Activated CD4-positive, alpha-beta T cell treated with anti-CD3 and anti-CD28 coated beads, Interleukin-2, Interleukin-4, amounts not matched to agents 100 ng/mL and 50 ng/mL, durations not matched to agents 16 hours and 8 hours (primary cell): ENCODE data around the gene ZNF592.

ENCODE experiments used
- DNase-seq: peaks from one replicate; pipeline ENCODE4 v3.0.0-alpha.2; 2020; ENCODE audit warnings: low spot score

Gene ZNF592, protein sequence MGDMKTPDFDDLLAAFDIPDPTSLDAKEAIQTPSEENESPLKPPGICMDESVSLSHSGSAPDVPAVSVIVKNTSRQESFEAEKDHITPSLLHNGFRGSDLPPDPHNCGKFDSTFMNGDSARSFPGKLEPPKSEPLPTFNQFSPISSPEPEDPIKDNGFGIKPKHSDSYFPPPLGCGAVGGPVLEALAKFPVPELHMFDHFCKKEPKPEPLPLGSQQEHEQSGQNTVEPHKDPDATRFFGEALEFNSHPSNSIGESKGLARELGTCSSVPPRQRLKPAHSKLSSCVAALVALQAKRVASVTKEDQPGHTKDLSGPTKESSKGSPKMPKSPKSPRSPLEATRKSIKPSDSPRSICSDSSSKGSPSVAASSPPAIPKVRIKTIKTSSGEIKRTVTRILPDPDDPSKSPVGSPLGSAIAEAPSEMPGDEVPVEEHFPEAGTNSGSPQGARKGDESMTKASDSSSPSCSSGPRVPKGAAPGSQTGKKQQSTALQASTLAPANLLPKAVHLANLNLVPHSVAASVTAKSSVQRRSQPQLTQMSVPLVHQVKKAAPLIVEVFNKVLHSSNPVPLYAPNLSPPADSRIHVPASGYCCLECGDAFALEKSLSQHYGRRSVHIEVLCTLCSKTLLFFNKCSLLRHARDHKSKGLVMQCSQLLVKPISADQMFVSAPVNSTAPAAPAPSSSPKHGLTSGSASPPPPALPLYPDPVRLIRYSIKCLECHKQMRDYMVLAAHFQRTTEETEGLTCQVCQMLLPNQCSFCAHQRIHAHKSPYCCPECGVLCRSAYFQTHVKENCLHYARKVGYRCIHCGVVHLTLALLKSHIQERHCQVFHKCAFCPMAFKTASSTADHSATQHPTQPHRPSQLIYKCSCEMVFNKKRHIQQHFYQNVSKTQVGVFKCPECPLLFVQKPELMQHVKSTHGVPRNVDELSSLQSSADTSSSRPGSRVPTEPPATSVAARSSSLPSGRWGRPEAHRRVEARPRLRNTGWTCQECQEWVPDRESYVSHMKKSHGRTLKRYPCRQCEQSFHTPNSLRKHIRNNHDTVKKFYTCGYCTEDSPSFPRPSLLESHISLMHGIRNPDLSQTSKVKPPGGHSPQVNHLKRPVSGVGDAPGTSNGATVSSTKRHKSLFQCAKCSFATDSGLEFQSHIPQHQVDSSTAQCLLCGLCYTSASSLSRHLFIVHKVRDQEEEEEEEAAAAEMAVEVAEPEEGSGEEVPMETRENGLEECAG (N-terminal part only)

DNA sequence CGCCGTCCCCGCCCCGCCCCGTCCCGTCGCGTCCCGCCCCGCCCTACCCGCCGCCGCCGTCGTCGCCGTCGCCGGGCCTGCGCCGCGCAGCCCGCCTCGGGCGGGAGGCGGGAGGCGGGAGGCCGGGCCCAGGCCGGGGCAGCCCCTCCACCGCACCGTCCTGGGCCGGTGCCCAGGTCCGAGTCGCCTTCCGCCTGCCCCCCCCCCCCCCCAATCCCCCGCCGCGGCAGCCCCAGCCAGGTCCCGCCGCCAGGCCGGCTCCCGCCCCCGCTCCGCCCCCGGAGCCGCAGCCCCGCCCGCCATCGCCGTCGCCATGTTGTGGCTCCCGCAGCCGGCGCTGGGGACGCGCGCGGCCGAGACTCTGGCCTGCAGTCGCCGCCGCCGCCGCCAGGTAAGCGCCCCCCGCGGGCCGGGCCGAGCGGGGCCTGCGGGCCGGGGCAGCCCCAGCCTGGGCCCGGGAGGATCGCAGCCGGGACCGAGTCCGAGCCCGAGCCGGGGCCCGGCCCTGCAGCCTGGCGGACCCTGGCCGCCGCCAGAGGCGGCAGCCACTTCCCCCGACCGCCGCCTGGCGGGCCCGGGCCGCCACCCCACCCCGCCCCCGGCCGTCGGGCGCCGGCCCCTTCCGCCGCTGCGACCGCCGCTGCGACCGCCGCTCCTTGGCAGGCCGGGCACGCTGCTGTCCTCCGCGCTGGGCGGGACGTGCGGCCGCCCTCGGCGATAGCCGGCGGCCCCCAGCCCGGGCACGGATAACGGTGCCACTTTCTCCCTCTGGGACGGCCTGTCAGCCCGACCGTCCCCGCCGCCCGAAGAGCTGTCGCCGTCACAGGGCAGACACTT lies at the start of gene ZNF592:
Gene ZNF592 (plus strand): TSS at position 319 of the 837 bp plus-strand sequence. CDS start 34,084 bp downstream, outside the sequence.
- peak; percentile 75 for DNase-seq

DNA sequence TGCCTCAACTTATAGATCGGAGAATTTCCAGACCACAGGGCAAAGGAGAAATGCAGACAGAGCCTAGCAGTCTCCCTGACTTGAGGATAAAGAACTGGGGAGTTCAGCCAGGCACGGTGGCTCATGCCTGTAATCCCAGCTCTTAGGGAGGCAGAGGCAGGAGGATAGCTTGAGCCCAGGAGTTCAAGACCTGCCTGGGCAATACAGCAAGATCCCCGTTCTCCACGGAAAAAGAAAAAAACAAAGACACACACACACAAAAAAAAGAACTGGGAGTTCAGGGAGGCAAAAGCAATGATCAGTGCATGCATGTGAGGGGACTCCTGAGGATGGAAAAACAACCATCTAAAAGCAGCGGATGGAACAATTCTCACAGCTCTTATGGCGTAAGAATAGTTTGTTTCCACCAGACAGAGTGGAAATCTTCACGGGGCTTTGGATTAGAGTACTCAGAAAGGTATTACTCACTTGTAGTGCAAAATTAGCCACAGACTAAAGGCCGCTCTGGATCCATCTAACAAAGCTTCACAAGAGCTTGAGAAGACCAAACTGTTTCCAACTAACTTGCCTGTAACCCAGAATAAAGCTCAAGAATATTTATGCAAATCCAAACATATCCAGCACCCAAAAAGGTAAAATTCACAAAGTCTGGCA lies 48.7 kb upstream of the ZNF592 start:
- peak; percentile 22 for DNase-seq

DNA sequence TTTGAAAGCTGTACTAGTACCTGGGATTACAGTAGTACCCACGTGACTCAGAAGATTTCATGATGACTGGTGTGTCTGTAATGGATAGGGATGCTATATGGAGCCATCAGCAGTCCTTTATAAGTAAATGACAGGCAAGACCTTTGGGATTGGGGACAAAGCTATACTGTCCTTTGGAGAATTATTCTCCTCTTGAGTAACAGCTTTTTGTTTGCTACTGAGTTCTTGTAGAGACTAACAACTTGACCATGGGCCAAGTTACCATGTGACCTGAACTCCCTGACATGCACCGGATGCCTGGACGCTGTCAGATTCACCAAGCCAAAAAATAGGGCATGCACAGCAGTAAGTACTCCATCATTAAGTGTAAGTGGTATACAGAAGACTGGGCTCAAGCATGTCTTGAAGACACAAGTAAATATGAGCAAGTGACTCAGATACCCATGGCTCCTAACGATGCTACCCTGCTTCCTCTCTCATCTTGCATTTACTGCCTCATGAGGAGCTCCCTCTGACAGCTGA lies 45.4 kb upstream of the ZNF592 start:
- no peak for DNase-seq

DNA sequence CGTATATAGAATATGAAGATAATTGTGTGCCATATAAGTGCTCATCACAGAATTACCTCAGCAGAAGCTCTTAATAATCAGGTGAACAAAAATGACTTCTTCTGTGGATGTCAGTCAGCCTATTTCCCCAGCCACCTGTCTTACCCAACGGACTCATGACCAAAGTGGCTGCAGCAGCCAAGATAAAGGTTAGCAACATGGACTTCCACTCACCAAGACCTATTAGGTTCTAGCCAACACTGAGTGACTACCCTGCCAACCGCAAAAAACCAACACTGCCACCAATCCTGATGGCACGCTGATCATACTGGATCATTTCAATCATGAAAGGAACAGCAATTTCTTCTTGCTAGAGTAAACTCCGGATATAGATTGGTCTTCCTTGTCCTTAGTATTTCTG lies 44.6 kb upstream of the ZNF592 start:
- DNase-seq: no peak

DNA sequence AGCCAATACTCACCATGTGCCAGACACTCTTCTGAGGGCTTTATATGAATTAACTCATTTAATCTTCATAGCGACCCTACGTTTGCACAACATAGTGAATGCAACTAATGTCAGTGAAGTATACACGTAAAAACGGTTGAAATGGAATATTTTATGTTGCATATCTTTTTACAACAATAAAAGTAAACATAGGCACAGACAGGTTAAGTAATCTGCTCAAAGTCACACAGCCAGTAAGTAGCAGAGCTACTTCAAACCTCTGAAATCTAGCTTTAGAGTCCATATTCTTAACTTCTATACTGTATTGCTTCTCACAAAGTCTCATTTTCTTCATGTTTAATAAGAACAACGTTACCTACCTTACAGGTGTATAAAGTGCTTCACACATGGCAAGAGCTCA lies 34.0 kb upstream of the ZNF592 start:
- DNase-seq: no peak

- no peak for DNase-seq
Measured at GRCh38 chr15:84714821-84715220, 33.6 kb upstream of the ZNF592 start.

- peak; percentile 40 for DNase-seq
Measured at GRCh38 chr15:84715441-84716035, 32.9 kb upstream of the ZNF592 start.

DNA sequence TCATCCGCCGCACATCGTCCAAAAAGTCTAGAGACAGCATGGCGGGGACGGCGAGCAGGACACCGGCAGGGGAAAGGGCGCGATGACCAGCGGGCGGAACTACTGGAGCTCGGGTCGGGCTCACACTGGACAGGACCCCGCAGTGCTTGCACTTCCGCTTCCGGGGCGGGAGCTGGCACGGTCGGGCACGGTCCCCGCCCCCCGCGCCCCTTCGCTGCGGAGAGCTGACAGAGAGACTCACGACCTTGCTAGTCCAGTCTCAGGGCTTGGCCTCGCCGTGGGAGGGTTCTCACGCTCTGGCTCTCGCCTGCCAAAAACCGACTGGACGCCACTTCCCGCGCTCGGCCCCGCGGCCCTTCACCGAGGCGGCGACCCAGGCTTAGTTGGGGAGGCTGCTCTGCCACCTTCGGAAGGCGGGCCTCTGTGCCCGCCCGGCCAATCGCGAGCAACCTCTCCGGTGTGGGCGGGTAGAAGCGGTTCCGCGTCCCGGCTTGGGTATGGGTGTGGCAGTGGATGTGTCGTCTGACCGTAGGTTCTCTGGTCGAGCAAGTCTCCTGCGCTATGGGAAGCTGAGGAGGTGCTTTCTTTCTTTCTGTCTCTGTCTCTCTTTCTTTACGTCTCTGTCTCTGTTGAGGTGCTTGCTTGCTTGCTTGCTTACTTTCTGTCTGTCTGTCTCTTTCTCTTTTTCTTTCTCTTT lies 32.2 kb upstream of the ZNF592 start, which contains the start of gene SEC11A:
Gene SEC11A (minus strand): TSS at position 104 of the 697 bp plus-strand sequence. CDS start 64 bp downstream, at position 40.
- DNase-seq: peak; percentile 97

- DNase-seq: no peak
Measured at GRCh38 chr15:84721371-84721770, 27.0 kb upstream of the ZNF592 start.

DNA sequence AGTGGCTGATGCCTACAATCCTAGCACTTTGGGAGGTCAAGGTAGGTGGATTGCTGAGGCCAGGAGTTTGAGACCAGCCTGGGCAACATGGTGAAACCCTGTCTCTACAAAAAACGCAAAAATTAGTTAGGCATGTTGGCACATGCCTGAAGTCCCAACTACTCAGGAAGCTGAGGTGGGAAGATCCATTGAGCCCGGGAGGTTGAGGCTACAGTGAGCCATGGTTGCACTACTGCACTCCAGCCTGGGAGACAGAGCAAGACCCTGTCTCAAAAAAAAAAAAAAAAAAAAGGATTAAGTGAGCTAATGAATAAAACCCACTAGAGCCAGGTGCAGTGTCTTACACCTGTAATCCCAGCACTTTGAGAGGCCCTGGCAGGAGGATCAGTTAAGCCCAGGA lies 25.8 kb upstream of the ZNF592 start:
- DNase-seq: no peak

GRCh38 chr15:84725001-84725491 lies 23.3 kb upstream of the ZNF592 start:
- no peak for DNase-seq

GRCh38 chr15:84727429-84727828 lies 21.0 kb upstream of the ZNF592 start:
- DNase-seq: no peak

- DNase-seq: no peak
Measured at GRCh38 chr15:84731774-84732173, 16.6 kb upstream of the ZNF592 start.

DNA sequence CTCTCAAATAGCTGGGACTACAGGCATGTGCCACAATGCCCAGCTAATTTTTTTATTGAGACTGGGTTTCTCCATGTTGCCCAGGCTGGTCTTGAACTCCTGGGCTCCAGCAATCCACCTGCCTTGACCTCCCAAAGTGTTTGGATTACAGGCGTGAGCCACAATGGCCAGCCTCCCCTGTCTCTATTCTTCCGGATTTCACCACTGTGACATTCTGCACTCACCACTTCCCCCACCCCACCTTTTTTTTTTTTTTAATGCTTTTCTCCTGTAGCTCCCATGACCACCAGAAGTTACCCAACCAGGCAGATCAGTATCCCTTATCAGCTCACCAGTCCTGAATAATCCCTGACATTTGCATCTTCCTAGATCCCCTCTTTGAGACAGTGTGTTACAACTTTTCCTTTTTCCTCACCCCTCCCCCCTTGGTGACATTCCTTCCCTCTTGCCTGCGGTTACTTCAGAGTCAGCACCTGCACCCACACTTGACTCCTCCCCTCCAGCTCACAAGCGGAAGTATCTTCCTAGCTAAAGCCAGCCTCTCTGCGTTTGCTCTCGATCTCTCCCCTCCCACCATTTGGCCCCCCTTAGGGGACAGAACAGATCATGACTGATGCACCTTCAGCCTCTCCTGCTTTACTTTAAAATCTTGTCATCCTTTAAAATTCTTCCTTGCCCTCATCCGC lies 13.5 kb upstream of the ZNF592 start:
- DNase-seq: peak; percentile 76

GRCh38 chr15:84735480-84736061 lies 12.8 kb upstream of the ZNF592 start:
- peak; percentile 77 for DNase-seq

DNA sequence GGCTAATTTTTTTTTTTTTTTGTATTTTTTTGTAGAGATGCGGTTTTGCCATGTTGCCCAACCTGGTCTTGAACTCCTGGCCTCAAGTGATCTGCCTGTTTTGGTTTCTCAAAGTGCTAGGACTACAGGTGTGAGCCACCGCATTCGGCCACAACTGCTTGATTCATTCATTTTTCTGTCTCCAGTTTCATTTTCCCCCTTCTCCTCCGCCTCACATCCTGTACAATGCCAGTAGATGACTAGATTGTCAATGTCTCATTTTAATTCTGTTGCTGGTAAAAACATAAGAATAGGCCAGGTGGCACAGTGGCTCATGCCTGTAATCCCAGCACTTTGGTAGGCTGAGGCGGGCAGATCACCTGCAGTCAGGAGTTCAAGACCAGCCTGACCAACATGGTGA lies 12.0 kb upstream of the ZNF592 start:
- peak; percentile 93 for DNase-seq

- DNase-seq: no peak
Measured at GRCh38 chr15:84737005-84737404, 11.4 kb upstream of the ZNF592 start.

GRCh38 chr15:84740691-84741090 lies 7.7 kb upstream of the ZNF592 start:
- DNase-seq: no peak
